ENCODE data around the gene FAM53C. TPM values are rescaled to one million over a fixed set of nuclear protein-coding genes. Genes with fewer than 3 reads are reported as not detected.

Gene FAM53C
- 32.2 and 34.4 TPM in 2 replicates for total RNA-seq

GRCh38 chr5:138337685-138338410, at the start of gene FAM53C:
Gene FAM53C, plus strand, starts transcription at chr5:138338266. Its CDS starts 3,070 bp downstream, at chr5:138341336.

GRCh38 chr5:138331449-138332368, 6.4 kb upstream of the FAM53C start, which contains the start of gene CDC25C:
Gene CDC25C, minus strand, starts transcription at chr5:138331804. Its CDS starts 624 bp downstream, at chr5:138331180.

GRCh38 chr5:138352071-138352721, 14.1 kb downstream of the FAM53C start, which contains the start of gene KDM3B:
Gene KDM3B, plus strand, starts transcription at chr5:138352685. Its CDS starts 111 bp downstream, at chr5:138352796.

Other genes with a start within 250 kb of the FAM53C start
- 1.1 and 1.6 TPM in 2 replicates for gene NME5, start 198.8 kb upstream of the FAM53C start, total RNA-seq
- 52.7 and 61.6 TPM in 2 replicates for gene BRD8, start 159.6 kb upstream of the FAM53C start, total RNA-seq
- 63.7 and 116 TPM in 2 replicates for gene KIF20A, start 159.2 kb upstream of the FAM53C start, total RNA-seq
- gene CDC23, start 124.9 kb upstream of the FAM53C start, total RNA-seq = 45.1 and 48.4 TPM in 2 replicates
- not detected in 2 replicates for gene GFRA3, start 63.6 kb upstream of the FAM53C start, total RNA-seq
- gene CDC25C, start 6.5 kb upstream of the FAM53C start, total RNA-seq = 13.0 and 19.0 TPM in 2 replicates
- gene KDM3B, start 14.4 kb downstream of the FAM53C start, total RNA-seq = 61.6 and 69.0 TPM in 2 replicates
- 2.8 and 5.6 TPM in 2 replicates for gene REEP2, start 100.8 kb downstream of the FAM53C start, total RNA-seq
- 0.79 and 0.80 TPM in 2 replicates for gene EGR1, start 127.2 kb downstream of the FAM53C start, total RNA-seq
- 173 and 181 TPM in 2 replicates for gene ETF1, start 205.0 kb downstream of the FAM53C start, total RNA-seq
- gene HSPA9, start 237.1 kb downstream of the FAM53C start, total RNA-seq = 359 and 385 TPM in 2 replicates

Data from thoracic aorta endothelial cell (primary cell).